Ishikawa (cell line): ENCODE results near the gene CXCL8.
A peak's percentile ranks its signal among the peaks of the same experiment; 100 is the strongest.

Experiments
- CEBPB ChIP-seq: IDR thresholded peaks from 2 replicates; pipeline ENCODE4 v1.6.1; 2012
- CREB1 ChIP-seq: IDR thresholded peaks from 2 replicates; pipeline ENCODE4 v1.6.1; 2012; ENCODE audit warnings: low read depth
- EGR1 ChIP-seq: IDR thresholded peaks from 2 replicates; pipeline ENCODE4 v1.6.1; 2012
- EP300 ChIP-seq: IDR thresholded peaks from 2 replicates; pipeline ENCODE4 v1.6.1; 2012; ENCODE audit warnings: borderline replicate concordance
- FOXM1 ChIP-seq: IDR thresholded peaks from 2 replicates; pipeline ENCODE4 v1.6.1; 2012; ENCODE audit warnings: low read depth, borderline replicate concordance
- MAX ChIP-seq: IDR thresholded peaks from 2 replicates; pipeline ENCODE4 v1.6.1; 2012
- NFIC ChIP-seq: IDR thresholded peaks from 2 replicates; pipeline ENCODE4 v1.6.1; 2012
- RAD21 ChIP-seq: IDR thresholded peaks from 2 replicates; pipeline ENCODE4 v1.6.1; 2012; ENCODE audit warnings: low read depth
- REST ChIP-seq: IDR thresholded peaks from 2 replicates; pipeline ENCODE4 v1.6.1; 2012; ENCODE audit warnings: low read depth, mild to moderate bottlenecking
- TAF1 ChIP-seq: IDR thresholded peaks from 2 replicates; pipeline ENCODE4 v1.6.1; 2012; ENCODE audit warnings: low read depth, mild to moderate bottlenecking
- TCF12 ChIP-seq: IDR thresholded peaks from 2 replicates; pipeline ENCODE4 v1.6.1; 2012; ENCODE audit warnings: low read depth
- TEAD4 ChIP-seq: IDR thresholded peaks from 2 replicates; pipeline ENCODE4 v1.6.1; 2012
- USF1 ChIP-seq: IDR thresholded peaks from 2 replicates; pipeline ENCODE4 v1.6.1; 2012
- YY1 ChIP-seq: IDR thresholded peaks from 2 replicates; pipeline ENCODE4 v1.6.1; 2012; ENCODE audit warnings: low read depth
- ZBTB7A ChIP-seq: IDR thresholded peaks from 2 replicates; pipeline ENCODE4 v1.6.1; 2012; ENCODE audit warnings: low read depth

The CXCL8 gene

GRCh38 chr4:73752424-73752823, 12.1 kb downstream of the CXCL8 start:
- TF ChIP-seq TAF1 = no peak
- no peak for TF ChIP-seq EGR1
- no peak for TF ChIP-seq YY1
- no peak for TF ChIP-seq ZBTB7A
- TF ChIP-seq CEBPB = 0 out of 2 replicates have a peak, but pooled peaks have one; percentile 23
- no peak for TF ChIP-seq TEAD4
- TF ChIP-seq USF1 = no peak

- TF ChIP-seq TEAD4 (no peak), TCF12 (no peak), ZBTB7A (no peak), NFIC (no peak), YY1 (no peak), REST (no peak), RAD21 (no peak), FOXM1 (no peak), MAX (no peak), CEBPB (no peak), EP300 (no peak), EGR1 (no peak), USF1 (no peak), TAF1 (no peak), CREB1 (no peak)
These were observed 12.8 kb downstream of the CXCL8 start for GRCh38 chr4:73753215-73753614.

GRCh38 chr4:73754934-73755333, 14.6 kb downstream of the CXCL8 start:
- TF ChIP-seq NFIC (no peak), YY1 (no peak), RAD21 (no peak), REST (no peak), CREB1 (no peak), EGR1 (no peak), ZBTB7A (no peak), USF1 (no peak), TCF12 (no peak), EP300 (no peak), CEBPB (no peak), FOXM1 (no peak), TEAD4 (no peak), TAF1 (no peak), MAX (no peak)

- TF ChIP-seq NFIC (no peak), CREB1 (no peak), RAD21 (no peak), ZBTB7A (no peak), REST (no peak), EP300 (no peak), YY1 (no peak), FOXM1 (no peak), MAX (no peak), USF1 (no peak), TEAD4 (no peak), EGR1 (no peak), TCF12 (no peak), CEBPB (no peak), TAF1 (no peak)
These were observed 19.0 kb downstream of the CXCL8 start for GRCh38 chr4:73759357-73759756.
